ENCODE measurements around the gene CYP46A1. TPM values are rescaled to one million over a fixed set of nuclear protein-coding genes. Genes with fewer than 3 reads are reported as not detected.

The CYP46A1 gene
- total RNA-seq, 4 donors from 2014 or later: 0.04 to 1.1 TPM; not detected in 2

- intact Hi-C loops (cut with DNase I): no loop called here
- Histone ChIP-seq H3K4me3 (no peak overlapping the region), H3K27me3 (peaks cover 0 to 25% (median 0%) of the 10 kb centered on the region in 4 donors), H3K27ac (no peak overlapping the region), H3K36me3 (no peaks in the 10 kb centered on the region), H3K9me3 (no peaks in the 10 kb centered on the region), H3K4me1 (peaks cover 0 to 7% (median 0%) of the 10 kb centered on the region in 3 donors)
- TF ChIP-seq CTCF (IDR thresholded peaks at IDR 0.05): no peak
- TF ChIP-seq POLR2A (IDR thresholded peaks at IDR 0.05): no peak
- DNase-seq: no peak
- 83 to 90% methylated on average over 14 to 27 of the region's 32 CpGs for WGBS, 2 donors
Measured at GRCh38 chr14:99651953-99652746, 31.9 kb upstream of the CYP46A1 start.

GRCh38 chr14:99654235-99654985 is 29.7 kb upstream of the CYP46A1 start:
- H3K4me3 ChIP-seq: no peak overlapping the region
- intact Hi-C loops (cut with DNase I): no loop called here
- peaks cover 0 to 11% (median 0%) of the 10 kb centered on the region in 3 donors for H3K4me1 ChIP-seq
- H3K36me3 ChIP-seq: no peaks in the 10 kb centered on the region
- TF ChIP-seq CTCF (IDR thresholded peaks at IDR 0.05): no peak
- no peak for TF ChIP-seq POLR2A (IDR thresholded peaks at IDR 0.05)
- no peak overlapping the region for H3K27ac ChIP-seq
- DNase-seq: no peak
- H3K27me3 ChIP-seq: peaks cover 0 to 40% (median 5%) of the 10 kb centered on the region in 4 donors
- H3K9me3 ChIP-seq: no peaks in the 10 kb centered on the region
- 17 to 24% methylated on average over 7 of the region's 7 CpGs for WGBS, 2 donors

- intact Hi-C loops (cut with DNase I): no loop called here
- H3K27ac ChIP-seq: no peak overlapping the region
- peaks cover 2 to 51% (median 6%) of the 10 kb centered on the region in 4 donors for H3K27me3 ChIP-seq
- DNase-seq: no peak
- H3K36me3 ChIP-seq: no peaks in the 10 kb centered on the region
- TF ChIP-seq POLR2A (IDR thresholded peaks at IDR 0.05) (no peak), CTCF (IDR thresholded peaks at IDR 0.05) (no peak)
- H3K4me1 ChIP-seq: peaks cover 0 to 21% (median 0%) of the 10 kb centered on the region in 3 donors
- H3K9me3 ChIP-seq: no peaks in the 10 kb centered on the region
- 76 to 80% methylated on average over 4 of the region's 4 CpGs for WGBS, 2 donors
- H3K4me3 ChIP-seq: no peak overlapping the region
Measured at GRCh38 chr14:99655521-99655920, 28.6 kb upstream of the CYP46A1 start.

- Histone ChIP-seq H3K27me3 (peaks cover 2 to 58% (median 6%) of the 10 kb centered on the region in 4 donors), H3K4me1 (peaks cover 0 to 21% (median 0%) of the 10 kb centered on the region in 3 donors), H3K9me3 (no peaks in the 10 kb centered on the region), H3K27ac (no peak overlapping the region), H3K4me3 (no peak overlapping the region), H3K36me3 (no peaks in the 10 kb centered on the region)
- intact Hi-C loops (cut with DNase I): no loop called here
- DNase-seq: no peak
- TF ChIP-seq POLR2A (IDR thresholded peaks at IDR 0.05): no peak
- no peak for TF ChIP-seq CTCF (IDR thresholded peaks at IDR 0.05)
- WGBS, 2 donors: 71 to 73% methylated on average over 5 of the region's 5 CpGs
Measured at GRCh38 chr14:99656171-99656570, 27.9 kb upstream of the CYP46A1 start.

- Histone ChIP-seq H3K4me3 (no peak overlapping the region), H3K9me3 (no peaks in the 10 kb centered on the region), H3K27ac (no peak overlapping the region), H3K4me1 (peaks cover 0 to 21% (median 0%) of the 10 kb centered on the region in 3 donors), H3K36me3 (no peaks in the 10 kb centered on the region), H3K27me3 (peaks cover 2 to 73% (median 6%) of the 10 kb centered on the region in 4 donors)
- intact Hi-C loops (cut with DNase I): no loop called here
- DNase-seq: no peak
- 19 to 50% methylated on average over 1 of the region's 1 CpG for WGBS, 2 donors
- TF ChIP-seq POLR2A (IDR thresholded peaks at IDR 0.05) (no peak), CTCF (IDR thresholded peaks at IDR 0.05) (no peak)
Measured at GRCh38 chr14:99657645-99658155, 26.4 kb upstream of the CYP46A1 start.
